PC-9 (cell line): ENCODE results near the gene CD74.

Experiments used
- EZH2 ChIP-seq: fragments of 200-600 bp; sonication (generic); IDR thresholded peaks from 2 replicates; pipeline ENCODE4 v1.8.0; 2017; ENCODE audit warnings: antibody characterized with exemption, low read depth
- TF ChIP-seq, protein P1 (sequence below): fragments of 200-600 bp; sonication (generic); conservative IDR thresholded peaks from 2 replicates; pipeline ENCODE4 v1.6.1; 2017; ENCODE audit warnings: mixed run types, antibody characterized with exemption, mild to moderate bottlenecking, moderate library complexity

DNA sequence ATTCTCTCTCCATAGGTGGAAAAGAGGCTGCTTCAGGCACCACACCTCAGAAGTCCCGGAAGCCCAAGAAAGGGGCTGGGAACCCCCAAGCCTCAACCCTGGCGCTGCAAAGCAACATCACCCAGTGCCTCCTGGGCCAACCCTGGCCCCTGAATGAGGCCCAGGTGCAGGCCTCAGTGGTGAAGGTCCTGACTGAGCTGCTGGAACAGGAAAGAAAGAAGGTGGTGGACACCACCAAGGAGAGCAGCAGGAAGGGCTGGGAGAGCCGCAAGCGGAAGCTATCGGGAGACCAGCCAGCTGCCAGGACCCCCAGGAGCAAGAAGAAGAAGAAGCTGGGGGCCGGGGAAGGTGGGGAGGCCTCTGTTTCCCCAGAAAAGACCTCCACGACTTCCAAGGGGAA lies 16.4 kb downstream of the CD74 start:
- TF ChIP-seq, protein P1, sequence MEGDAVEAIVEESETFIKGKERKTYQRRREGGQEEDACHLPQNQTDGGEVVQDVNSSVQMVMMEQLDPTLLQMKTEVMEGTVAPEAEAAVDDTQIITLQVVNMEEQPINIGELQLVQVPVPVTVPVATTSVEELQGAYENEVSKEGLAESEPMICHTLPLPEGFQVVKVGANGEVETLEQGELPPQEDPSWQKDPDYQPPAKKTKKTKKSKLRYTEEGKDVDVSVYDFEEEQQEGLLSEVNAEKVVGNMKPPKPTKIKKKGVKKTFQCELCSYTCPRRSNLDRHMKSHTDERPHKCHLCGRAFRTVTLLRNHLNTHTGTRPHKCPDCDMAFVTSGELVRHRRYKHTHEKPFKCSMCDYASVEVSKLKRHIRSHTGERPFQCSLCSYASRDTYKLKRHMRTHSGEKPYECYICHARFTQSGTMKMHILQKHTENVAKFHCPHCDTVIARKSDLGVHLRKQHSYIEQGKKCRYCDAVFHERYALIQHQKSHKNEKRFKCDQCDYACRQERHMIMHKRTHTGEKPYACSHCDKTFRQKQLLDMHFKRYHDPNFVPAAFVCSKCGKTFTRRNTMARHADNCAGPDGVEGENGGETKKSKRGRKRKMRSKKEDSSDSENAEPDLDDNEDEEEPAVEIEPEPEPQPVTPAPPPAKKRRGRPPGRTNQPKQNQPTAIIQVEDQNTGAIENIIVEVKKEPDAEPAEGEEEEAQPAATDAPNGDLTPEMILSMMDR = no peak
- no peak for TF ChIP-seq EZH2
